22Rv1 (cell line): ENCODE results near the gene P3H3.

Source experiments
- ZFX ChIP-seq: fragments of 450-650 bp; IDR thresholded peaks from 2 replicates; pipeline ENCODE4 v1.6.1; 2017; ENCODE audit warnings: antibody characterized with exemption, borderline replicate concordance
- TF ChIP-seq, protein P1 (sequence below): fragments of 450-650 bp; IDR thresholded peaks from 2 replicates; pipeline ENCODE4 v1.5.1; 2017; ENCODE audit warnings: mild to moderate bottlenecking

DNA sequence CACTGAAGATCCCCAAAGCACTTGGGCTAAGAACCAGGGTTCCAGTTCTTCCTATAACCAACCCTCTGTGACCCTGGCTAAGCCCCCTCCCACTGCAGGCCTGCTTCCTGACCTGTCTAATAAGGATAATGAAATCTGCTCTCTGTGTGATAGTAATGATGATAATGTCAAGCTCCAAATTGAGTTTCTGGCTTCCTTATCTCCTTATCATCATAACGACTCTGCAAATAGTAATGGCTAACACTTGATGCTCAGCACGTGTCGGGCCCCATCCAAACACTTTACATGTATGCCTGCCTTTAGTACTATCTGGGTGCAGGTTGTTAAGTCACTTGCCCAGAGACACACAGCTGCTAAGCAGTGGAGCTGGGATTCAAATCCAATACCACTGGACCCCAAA, 11.6 kb upstream of the P3H3 start:
- TF ChIP-seq, protein P1, sequence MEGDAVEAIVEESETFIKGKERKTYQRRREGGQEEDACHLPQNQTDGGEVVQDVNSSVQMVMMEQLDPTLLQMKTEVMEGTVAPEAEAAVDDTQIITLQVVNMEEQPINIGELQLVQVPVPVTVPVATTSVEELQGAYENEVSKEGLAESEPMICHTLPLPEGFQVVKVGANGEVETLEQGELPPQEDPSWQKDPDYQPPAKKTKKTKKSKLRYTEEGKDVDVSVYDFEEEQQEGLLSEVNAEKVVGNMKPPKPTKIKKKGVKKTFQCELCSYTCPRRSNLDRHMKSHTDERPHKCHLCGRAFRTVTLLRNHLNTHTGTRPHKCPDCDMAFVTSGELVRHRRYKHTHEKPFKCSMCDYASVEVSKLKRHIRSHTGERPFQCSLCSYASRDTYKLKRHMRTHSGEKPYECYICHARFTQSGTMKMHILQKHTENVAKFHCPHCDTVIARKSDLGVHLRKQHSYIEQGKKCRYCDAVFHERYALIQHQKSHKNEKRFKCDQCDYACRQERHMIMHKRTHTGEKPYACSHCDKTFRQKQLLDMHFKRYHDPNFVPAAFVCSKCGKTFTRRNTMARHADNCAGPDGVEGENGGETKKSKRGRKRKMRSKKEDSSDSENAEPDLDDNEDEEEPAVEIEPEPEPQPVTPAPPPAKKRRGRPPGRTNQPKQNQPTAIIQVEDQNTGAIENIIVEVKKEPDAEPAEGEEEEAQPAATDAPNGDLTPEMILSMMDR: no peak
- no peak for TF ChIP-seq ZFX
